ENCODE results near the gene PPDPF. TPM values are rescaled to one million over a fixed set of nuclear protein-coding genes. Genes with fewer than 3 reads are reported as not detected.
A peak's percentile ranks its signal among the peaks of the same experiment; 100 is the strongest.

PPDPF gene
- total and polyA plus RNA-seq, 12 donors = 186 to 433 (median 270) TPM

- Histone ChIP-seq H3K36me3 (peaks cover 0 to 26% (median 0%) of the 10 kb centered on the region in 9 donors), H3K4me3 (peak overlapping the region; percentile 45 to 67 (median 60)), H3K27me3 (peaks cover 0 to 64% (median 44%) of the 10 kb centered on the region in 7 donors), H3K4me1 (peaks cover 10 to 63% (median 48%) of the 10 kb centered on the region in 9 donors), H3K27ac (peak overlapping the region; percentile 75 to 98 (median 91)), H3K9me3 (no peaks in the 10 kb centered on the region)
- intact Hi-C loops (cut with DNase I) = loop anchor here in 4 of 10 donors (1.0 to 5.0 kb wide), 3 partner anchors 22 to 1121 kb away; partner anchors contain the start of gene PPDPF (in 4 of the 4)
- DNase-seq (peak in 1 of 2 donors; percentile 65), ATAC-seq (peak; percentile 12 to 62 (median 50))
- no peak for TF ChIP-seq CTCF (IDR thresholded peaks at IDR 0.05)
- WGBS, 2 donors = 5 to 7% methylated on average over 48 to 58 of the region's 60 CpGs
Measured at GRCh38 chr20:63497946-63498935, 22.3 kb upstream of the PPDPF start.

GRCh38 chr20:63498960-63499337, 21.6 kb upstream of the PPDPF start, which contains the start of gene EEF1A2:
EEF1A2 (minus strand) TSS chr20:63499083; CDS start chr20:63497763, 1,320 bp downstream.
- Histone ChIP-seq H3K27me3 (peaks cover 0 to 64% (median 44%) of the 10 kb centered on the region in 7 donors), H3K4me3 (peak within 1 kb of the TSS; percentile 45 to 67 (median 60)), H3K36me3 (peaks cover 0 to 20% (median 0%) of the 10 kb centered on the region in 9 donors), H3K9me3 (no peaks in the 10 kb centered on the region), H3K4me1 (peaks cover 10 to 63% (median 48%) of the 10 kb centered on the region in 9 donors), H3K27ac (peak within 1 kb of the TSS; percentile 75 to 98 (median 91))
- DNase-seq = peak in 1 of 2 donors; percentile 77
- 0% methylated on average over 38 to 53 of the region's 58 CpGs for WGBS, 2 donors
- ATAC-seq = peak in 4 of 8 donors; percentile 7 to 18 (median 12)
- intact Hi-C loops (cut with DNase I) = loop anchor here in 1 of 10 donors (5.0 kb wide), 1 partner anchor 1122 kb away; no protein-coding TSS in a partner anchor
- peak in 7 of 9 donors; percentile 8 to 49 (median 24) for TF ChIP-seq CTCF (IDR thresholded peaks at IDR 0.05)

- ATAC-seq (peak in 1 of 8 donors; percentile 0), DNase-seq (no peak)
- 5 to 6% methylated on average over 47 of the region's 48 CpGs for WGBS, 2 donors
- Histone ChIP-seq H3K27me3 (peaks cover 0 to 64% (median 44%) of the 10 kb centered on the region in 7 donors), H3K9me3 (peaks cover 0 to 5% (median 0%) of the 10 kb centered on the region in 11 donors), H3K4me1 (peaks cover 10 to 63% (median 48%) of the 10 kb centered on the region in 9 donors), H3K36me3 (peaks cover 0 to 15% (median 0%) of the 10 kb centered on the region in 9 donors), H3K27ac (peak overlapping the region; percentile 60 to 98 (median 91)), H3K4me3 (peak overlapping the region in 9 of 10 donors; percentile 45 to 67 (median 61))
- intact Hi-C loops (cut with DNase I) = loop anchor here in 1 of 10 donors (5.0 kb wide), 1 partner anchor 1122 kb away; no protein-coding TSS in a partner anchor
- no peak for TF ChIP-seq CTCF (IDR thresholded peaks at IDR 0.05)
Measured at GRCh38 chr20:63499338-63499969, 21.1 kb upstream of the PPDPF start.

Measured in heart right ventricle (tissue), 16 donors.